ENCODE data around the gene PCCB.

- TF ChIP-seq EZH2 (IDR thresholded peaks at IDR 0.05; ENCODE audit: borderline replicate concordance, low read depth, low read length, severe bottlenecking) (no peak), MYC (IDR thresholded peaks at IDR 0.05; ENCODE audit: low read depth, low read length) (no peak), POLR2A (IDR thresholded peaks at IDR 0.05; ENCODE audit: low read depth, low read length) (no peak), CTCF (IDR thresholded peaks at IDR 0.05; ENCODE audit: extremely low read depth in 1 of 2, insufficient read depth in 1 of 2, low read depth in 1 of 2, low read length in 2 of 2) (no peak), MAX (IDR thresholded peaks at IDR 0.05; ENCODE audit: insufficient read depth, insufficient read length) (no peak)
These were observed 93.3 kb downstream of the PCCB start for GRCh38 chr3:136343446-136343845.

Data from endothelial cell of umbilical vein (primary cell).